Stomach (tissue), 19 donors: ENCODE results near the gene ZBTB3. TPM values are rescaled to one million over a fixed set of nuclear protein-coding genes. Genes with fewer than 3 reads are reported as not detected.

Experiments
- DNase-seq, 2 donors: peaks; one replicate each; pipeline versions ENCODE4 v3.0.0 to v3.0.0-alpha.2; 2013 to 2019
- H3K27ac ChIP-seq, 5 donors: fragments of 200-600 bp in 4 of 5; sonication (generic) in 4 of 5; one replicate each; pipeline ENCODE4 v1.5.1; 2013 to 2019; ENCODE audit warnings: mild to moderate bottlenecking in 1 of 5, moderate library complexity in 1 of 5
- H3K27me3 ChIP-seq, 3 donors: fragments of 200-600 bp; sonication (generic); one replicate each; pipeline ENCODE4 v1.5.1; 2017 to 2019; ENCODE audit warnings: mixed run types in 1 of 3
- H3K36me3 ChIP-seq, 4 donors: fragments of 200-600 bp; sonication (generic); 1 replicate in 3 of 4; 2 replicates in 1 of 4; pipeline ENCODE4 v1.5.1; 2016 to 2019
- H3K4me1 ChIP-seq, 4 donors: fragments of 200-600 bp; sonication (generic); one replicate each; pipeline ENCODE4 v1.5.1; 2016 to 2019
- H3K4me3 ChIP-seq, 4 donors: fragments of 200-600 bp; sonication (generic) in 3 of 4; one replicate each; pipeline ENCODE4 v1.5.1; 2016 to 2019; ENCODE audit warnings: mild to moderate bottlenecking in 1 of 4
- H3K9me3 ChIP-seq, 4 donors: fragments of 200-600 bp; sonication (generic); one replicate each; pipeline ENCODE4 v1.5.1; 2016 to 2019
- EP300 ChIP-seq: sonication (generic); formaldehyde crosslinking; IDR thresholded peaks from one replicate; pipeline ENCODE4 v1.6.1; 2017; ENCODE audit warnings: antibody characterized with exemption
- POLR2A ChIP-seq, 4 donors: fragments of 450-650 bp; IDR thresholded peaks; one replicate each; pipeline ENCODE4 v1.6.1; 2016; ENCODE audit warnings: antibody characterized with exemption in 4 of 4, control low read depth in 2 of 4, mild to moderate bottlenecking in 1 of 4, moderate library complexity in 1 of 4
- POLR2AphosphoS5 ChIP-seq, 3 donors: sonication (generic); formaldehyde crosslinking; IDR thresholded peaks; one replicate each; pipeline ENCODE4 v1.6.1; 2016; ENCODE audit warnings: antibody characterized with exemption in 3 of 3
- WGBS, 5 donors: extraction: QIAGEN DNeasy Blood & Tissue Kit in 3 of 5; methylation state at CpG; one replicate each; pipeline versions ENCODE4 v1.1.5 to v1.1.7; 2013 to 2018; 5-methylcytosine and 5-hydroxymethylcytosine counted together
- intact Hi-C: fragments of 100-400 bp; cut with DNase I; formaldehyde crosslinking; loops from one replicate; pipeline ENCODE4 v1.15.1; 2023; ENCODE audit warnings: low total_unique reads
- long read RNA-seq, 10 donors: transcript quantifications; one replicate each; lab custom pipeline, GENCODE V29; 2026
- polyA plus RNA-seq, 3 donors: library from polyadenylated mRNA; stranded (reverse); fragments of 200-250 nt; gene quantifications; one replicate each; pipeline ENCODE4 v1.2.3, GENCODE V29; 2013
- total RNA-seq, 5 donors: library from RNA; depleted of rRNA; stranded (reverse); fragments of >200 nt; gene quantifications; one replicate each; pipeline versions ENCODE4 v1.1.0 to v1.2.3, GENCODE V29; 2014 to 2016
- TF ChIP-seq, protein P1 (sequence below), 7 experiments: fragments of 450-650 bp in 4 of 7; fragments of 200-600 bp in 3 of 7; sonication (generic) in 3 of 7; IDR thresholded peaks; one replicate each; pipeline ENCODE4 v1.5.1; 2016 to 2019; ENCODE audit warnings: antibody characterized with exemption in 7 of 7, control low read depth in 2 of 7, mild to moderate bottlenecking in 1 of 7
- donor health status: healthy with polysubstance abuse.
- donor health status: Bipolar disorder and iron deficiency.
- donor health status: healthy.

Gene ZBTB3
- 10 to 100 TPM in 2 of 5 donors, 1 to 10 TPM in 2, not detected in 1; 4.2 to 16.5 (median 9.5) TPM for total RNA-seq
- 1 to 10 TPM; 3.3 to 6.9 (median 3.4) TPM for polyA plus RNA-seq
- long read RNA-seq, donor 1, partial matches to known transcripts = 0 of 1 reads
- long read RNA-seq, donor 1, other reads (novel, unspliced or antisense) = 0 of 1 reads
- long read RNA-seq, donor 2, partial matches to known transcripts = 0 of 1 reads
- long read RNA-seq, donor 2, other reads (novel, unspliced or antisense) = 0 of 1 reads
- long read RNA-seq, donor 3 = 0 reads
- long read RNA-seq, donor 4 = 0 reads
- long read RNA-seq, donor 5, partial matches to known transcripts = 0 of 3 reads
- long read RNA-seq, donor 5, other reads (novel, unspliced or antisense) = 0 of 3 reads
- long read RNA-seq, donor 6, partial matches to known transcripts = 0 of 1 reads
- long read RNA-seq, donor 6, other reads (novel, unspliced or antisense) = 0 of 1 reads
- long read RNA-seq, donor 7, partial matches to known transcripts = 0 of 1 reads
- long read RNA-seq, donor 7, other reads (novel, unspliced or antisense) = 0 of 1 reads
- long read RNA-seq, donor 8, partial matches to known transcripts = 0 of 2 reads
- long read RNA-seq, donor 8, other reads (novel, unspliced or antisense) = 0 of 2 reads
- long read RNA-seq, donor 9 = 0 reads
- long read RNA-seq, donor 10 = 0 reads

DNA sequence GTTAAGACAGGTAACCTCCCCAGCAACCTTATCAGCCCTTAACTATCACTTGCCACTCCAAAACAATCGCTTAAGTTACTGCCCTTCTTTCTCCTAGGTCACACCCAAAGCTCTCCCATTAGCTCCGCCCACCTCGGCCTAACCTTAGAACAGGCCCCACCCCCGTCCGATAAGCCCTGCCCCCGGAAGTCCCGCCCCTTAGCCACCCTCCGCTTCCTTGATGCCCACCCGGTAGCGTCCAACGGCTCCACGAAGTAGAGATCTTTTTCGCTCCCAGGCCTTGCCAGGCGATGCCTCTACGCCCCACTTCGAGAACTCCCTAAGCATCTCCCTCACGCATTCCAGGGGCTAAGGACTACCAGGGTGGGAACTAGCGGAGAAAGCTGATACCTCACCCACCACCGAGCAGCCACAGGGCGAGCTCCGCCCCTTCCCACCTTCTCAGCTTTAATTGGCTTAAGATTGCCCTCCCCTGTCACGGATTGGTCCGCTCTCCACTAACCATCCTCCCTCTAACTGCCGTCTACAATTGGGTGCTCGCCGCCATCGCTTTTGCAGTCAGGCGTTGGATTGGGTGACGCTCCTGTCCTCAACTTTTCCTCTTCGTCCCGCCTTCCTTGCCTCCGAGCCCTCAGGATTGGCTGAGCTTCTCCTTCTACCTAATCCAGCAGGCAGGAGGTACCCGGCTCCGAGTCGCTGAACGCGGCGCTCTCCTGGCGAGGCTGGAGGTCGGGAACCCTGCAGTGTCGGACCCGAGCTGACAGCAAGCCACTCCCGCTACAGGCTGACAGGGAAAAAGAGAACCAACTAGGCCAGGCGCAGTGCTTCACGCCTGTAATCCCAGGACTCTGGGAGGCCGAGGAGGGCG lies at the start of gene ZBTB3:
Gene ZBTB3 (minus strand): TSS at position 425 of the 868 bp plus-strand sequence. CDS start 496 bp downstream, outside the sequence.
- intact Hi-C loops = no loop called here
- 0 to 2% (median 1%) methylated on average over 46 to 47 of the region's 47 CpGs for WGBS, 5 donors
- Histone ChIP-seq H3K4me3 (peak within 1 kb of the TSS; percentile 47 to 67 (median 58)), H3K27me3 (no peaks in the 10 kb centered on the region), H3K36me3 (peaks cover 3 to 22% (median 17%) of the 10 kb centered on the region in 4 donors), H3K9me3 (no peaks in the 10 kb centered on the region), H3K4me1 (peaks cover 16 to 54% (median 43%) of the 10 kb centered on the region in 4 donors), H3K27ac (peak within 1 kb of the TSS; percentile 92 to 94 (median 93))
- TF ChIP-seq POLR2A (IDR thresholded peaks at IDR 0.05) (peak in 1 of 4 donors; percentile 65), EP300 (no peak), POLR2AphosphoS5 (IDR thresholded peaks at IDR 0.05) (peak in 2 of 3 donors; percentile 81 to 86)
- DNase-seq = peak; percentile 97 to 100

DNA sequence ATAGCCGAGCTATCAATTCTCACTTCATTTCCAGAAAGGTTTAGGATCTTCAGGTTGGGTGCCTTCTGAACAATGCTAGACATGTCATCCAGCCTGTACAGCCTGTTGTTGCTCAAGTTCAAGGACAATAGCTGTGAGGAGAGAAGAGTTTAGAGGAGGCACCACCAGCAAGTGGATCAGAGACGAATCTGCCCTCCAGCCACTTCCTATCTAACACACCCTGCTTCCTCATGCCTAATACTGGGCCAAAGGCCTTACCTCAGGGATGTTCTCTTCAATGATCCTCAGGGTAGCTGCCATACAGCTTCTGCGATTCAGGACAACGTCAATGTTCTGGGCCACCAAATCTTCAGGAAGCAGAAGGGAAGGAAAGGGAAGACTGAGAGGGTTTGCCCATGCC lies 47.1 kb upstream of the ZBTB3 start:
- H3K36me3 ChIP-seq = peaks cover 71 to 77% (median 76%) of the 10 kb centered on the region in 4 donors
- TF ChIP-seq POLR2AphosphoS5 (IDR thresholded peaks at IDR 0.05) (no peak), EP300 (no peak), POLR2A (IDR thresholded peaks at IDR 0.05) (no peak)
- TF ChIP-seq, protein P1, sequence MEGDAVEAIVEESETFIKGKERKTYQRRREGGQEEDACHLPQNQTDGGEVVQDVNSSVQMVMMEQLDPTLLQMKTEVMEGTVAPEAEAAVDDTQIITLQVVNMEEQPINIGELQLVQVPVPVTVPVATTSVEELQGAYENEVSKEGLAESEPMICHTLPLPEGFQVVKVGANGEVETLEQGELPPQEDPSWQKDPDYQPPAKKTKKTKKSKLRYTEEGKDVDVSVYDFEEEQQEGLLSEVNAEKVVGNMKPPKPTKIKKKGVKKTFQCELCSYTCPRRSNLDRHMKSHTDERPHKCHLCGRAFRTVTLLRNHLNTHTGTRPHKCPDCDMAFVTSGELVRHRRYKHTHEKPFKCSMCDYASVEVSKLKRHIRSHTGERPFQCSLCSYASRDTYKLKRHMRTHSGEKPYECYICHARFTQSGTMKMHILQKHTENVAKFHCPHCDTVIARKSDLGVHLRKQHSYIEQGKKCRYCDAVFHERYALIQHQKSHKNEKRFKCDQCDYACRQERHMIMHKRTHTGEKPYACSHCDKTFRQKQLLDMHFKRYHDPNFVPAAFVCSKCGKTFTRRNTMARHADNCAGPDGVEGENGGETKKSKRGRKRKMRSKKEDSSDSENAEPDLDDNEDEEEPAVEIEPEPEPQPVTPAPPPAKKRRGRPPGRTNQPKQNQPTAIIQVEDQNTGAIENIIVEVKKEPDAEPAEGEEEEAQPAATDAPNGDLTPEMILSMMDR (IDR thresholded peaks at IDR 0.05) = no peak
- no peak overlapping the region for H3K4me3 ChIP-seq
- H3K27ac ChIP-seq = no peak overlapping the region
- no peak for DNase-seq
- H3K4me1 ChIP-seq = peaks cover 11 to 31% (median 24%) of the 10 kb centered on the region in 4 donors
- H3K9me3 ChIP-seq = no peaks in the 10 kb centered on the region
- WGBS, 5 donors = 85 to 95% (median 93%) methylated on average over 4 of the region's 4 CpGs
- no peaks in the 10 kb centered on the region for H3K27me3 ChIP-seq
- intact Hi-C loops = no loop called here

DNA sequence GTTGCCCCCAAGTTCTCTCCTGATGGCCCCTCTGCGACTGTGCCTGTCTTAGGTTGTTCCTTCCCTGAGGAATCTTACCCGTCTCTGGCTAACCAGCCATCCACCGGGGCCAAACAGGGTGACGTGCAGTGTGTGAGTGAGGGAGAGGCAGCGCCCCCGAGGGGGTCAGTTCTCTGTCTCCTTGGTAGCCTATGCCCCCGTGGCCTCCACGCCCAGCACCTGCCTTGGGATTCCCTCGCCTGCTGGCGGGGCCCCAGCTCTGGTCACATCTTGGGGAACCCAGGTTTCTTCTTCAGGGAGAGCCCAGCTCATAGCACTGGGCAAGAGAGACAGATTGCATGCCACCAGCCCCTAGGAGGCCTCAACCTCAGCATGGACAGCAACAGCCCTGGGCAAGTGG lies 45.5 kb upstream of the ZBTB3 start:
- H3K27me3 ChIP-seq = no peaks in the 10 kb centered on the region
- no peaks in the 10 kb centered on the region for H3K9me3 ChIP-seq
- H3K4me1 ChIP-seq = peaks cover 6 to 26% (median 18%) of the 10 kb centered on the region in 4 donors
- peaks cover 87 to 93% (median 92%) of the 10 kb centered on the region in 4 donors for H3K36me3 ChIP-seq
- intact Hi-C loops = loop anchor here (10.0 kb wide), 1 partner anchor 55 kb away; no protein-coding TSS in a partner anchor
- DNase-seq = no peak
- no peak overlapping the region for H3K4me3 ChIP-seq
- TF ChIP-seq, protein P1 (IDR thresholded peaks at IDR 0.05) = no peak
- TF ChIP-seq POLR2AphosphoS5 (IDR thresholded peaks at IDR 0.05) = no peak
- TF ChIP-seq POLR2A (IDR thresholded peaks at IDR 0.05) = no peak
- TF ChIP-seq EP300 = no peak
- WGBS, 5 donors = 89 to 93% (median 90%) methylated on average over 7 to 10 of the region's 10 CpGs
- no peak overlapping the region for H3K27ac ChIP-seq

DNA sequence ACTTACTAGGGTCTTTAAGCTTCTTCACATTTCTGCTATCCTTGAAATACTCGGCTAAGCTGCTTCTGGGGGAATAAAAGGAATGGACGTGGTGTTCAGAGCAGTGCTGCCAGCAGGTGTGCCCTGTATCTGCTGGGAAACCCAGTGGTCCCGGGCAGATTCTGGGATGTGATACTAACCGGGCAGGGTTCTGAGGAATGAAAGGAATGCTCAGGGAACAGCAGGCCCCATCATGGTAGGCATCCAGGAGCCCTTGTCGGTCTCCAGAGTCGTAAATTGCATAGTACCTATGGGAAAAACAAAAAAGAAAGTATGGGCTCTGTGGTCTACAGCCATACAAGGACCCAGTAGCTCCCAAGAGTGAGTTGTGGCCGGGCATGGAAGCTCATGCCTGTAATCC lies 42.3 kb upstream of the ZBTB3 start:
- WGBS, 5 donors = 89 to 95% (median 91%) methylated on average over 7 of the region's 7 CpGs
- Histone ChIP-seq H3K9me3 (no peaks in the 10 kb centered on the region), H3K4me1 (peaks cover 9 to 18% (median 15%) of the 10 kb centered on the region in 4 donors), H3K36me3 (peaks cover 75 to 92% (median 92%) of the 10 kb centered on the region in 4 donors), H3K27me3 (no peaks in the 10 kb centered on the region), H3K4me3 (no peak overlapping the region), H3K27ac (peak overlapping the region in 1 of 5 donors; percentile 2)
- TF ChIP-seq EP300 (no peak), POLR2AphosphoS5 (IDR thresholded peaks at IDR 0.05) (no peak)
- DNase-seq = no peak
- intact Hi-C loops = loop anchor here (10.0 kb wide), 1 partner anchor 59 kb away; no protein-coding TSS in a partner anchor
